K562 (cell line): ENCODE measurements around the gene FTL. TPM values are rescaled to one million over a fixed set of nuclear protein-coding genes. Genes with fewer than 3 reads are reported as not detected.

Source experiments
- BCL6 ChIP-seq: fragments of 250-450 bp; sonication (Bioruptor Pico); IDR thresholded peaks from 2 replicates; pipeline ENCODE4 v1.4.0; 2020
- NCOA4 ChIP-seq: fragments of 450-650 bp; IDR thresholded peaks from 2 replicates; pipeline ENCODE4 v1.6.1; 2018; ENCODE audit warnings: mild to moderate bottlenecking; ENCODE audit not compliant: partially characterized antibody
- SIX5 ChIP-seq, 2 experiments: IDR thresholded peaks; 2 replicates each; pipeline ENCODE4 v1.6.1; 2011; ENCODE audit warnings: low read length in 2 of 2, borderline replicate concordance in 1 of 2, low read depth in 1 of 2, mild to moderate bottlenecking in 1 of 2, moderate library complexity in 1 of 2; ENCODE audit not compliant: insufficient read depth in 1 of 2
- TCF7L2 ChIP-seq: fragments of 150-350 bp; IDR thresholded peaks from 2 replicates; pipeline ENCODE4 v1.6.1; 2016; ENCODE audit warnings: low read depth, mild to moderate bottlenecking, low read length, moderate library complexity
- TRIM24 ChIP-seq, 2 experiments: fragments of 450-650 bp; IDR thresholded peaks; 2 replicates each; pipeline ENCODE4 v1.6.1; 2016
- ZNF830 ChIP-seq: fragments of 250-450 bp; sonication (Bioruptor Pico); IDR thresholded peaks from 2 replicates; pipeline ENCODE4 v1.5.0; 2021; ENCODE audit warnings: mild to moderate bottlenecking
- polyA plus RNA-seq, 8 experiments: library from polyadenylated mRNA; depleted of rRNA in 4 of 8; stranded (reverse) in 5 of 8; unstranded in 3 of 8; fragments of >200 nt; fragmentation: Nextera tagmentation in 2 of 8; fragmentation: Illumina TruSeq in 1 of 8; extraction: Ambion mirVana in 2 of 8; extraction: Trizol in 1 of 8; gene quantifications; 2 replicates each; pipeline versions ENCODE4 v1.2.1 to v1.2.3, GENCODE V29; 2011 to 2014; ENCODE audit warnings: inconsistent platforms in 1 of 8, missing spikeins in 1 of 8
- total RNA-seq, 7 experiments: library from RNA; depleted of rRNA in 6 of 7; stranded (reverse); fragments of >200 nt in 6 of 7; fragmentation: Illumina TruSeq in 2 of 7; extraction: Trizol in 2 of 7; gene quantifications; 2 replicates each; pipeline versions ENCODE4 v1.2.1 to v1.2.3, GENCODE V29; 2011 to 2021; ENCODE audit warnings: low replicate concordance in 1 of 7
- TF ChIP-seq, protein P1 (sequence below): sonication (generic); formaldehyde crosslinking; IDR thresholded peaks from 2 replicates; pipeline ENCODE4 v1.8.1; 2023; ENCODE audit warnings: mild to moderate bottlenecking, missing genetic modification reagents
- TF ChIP-seq, protein P2 (sequence below), 2 experiments: fragments of 450-650 bp; IDR thresholded peaks; 2 replicates each; pipeline ENCODE4 v1.6.1; 2016; ENCODE audit warnings: mild to moderate bottlenecking in 2 of 2, borderline replicate concordance in 1 of 2, low read depth in 1 of 2, moderate library complexity in 1 of 2
- TF ChIP-seq, protein P3 (sequence below): fragments of 450-650 bp; IDR thresholded peaks from 2 replicates; pipeline ENCODE4 v1.6.1; 2016
- TF ChIP-seq, protein P4 (sequence below), 2 experiments: fragments of 450-650 bp; IDR thresholded peaks; 2 replicates each; pipeline ENCODE4 v1.6.1; 2018; ENCODE audit warnings: mild to moderate bottlenecking in 2 of 2, low read depth in 1 of 2; ENCODE audit not compliant: partially characterized antibody in 2 of 2

Gene FTL
- total and polyA plus RNA-seq, 9 of the 15 experiments (the other 6 are each of a cell fraction or from before 2014, with no cell fraction given), result 1,231 to 27,415 (median 3,965) TPM

DNA sequence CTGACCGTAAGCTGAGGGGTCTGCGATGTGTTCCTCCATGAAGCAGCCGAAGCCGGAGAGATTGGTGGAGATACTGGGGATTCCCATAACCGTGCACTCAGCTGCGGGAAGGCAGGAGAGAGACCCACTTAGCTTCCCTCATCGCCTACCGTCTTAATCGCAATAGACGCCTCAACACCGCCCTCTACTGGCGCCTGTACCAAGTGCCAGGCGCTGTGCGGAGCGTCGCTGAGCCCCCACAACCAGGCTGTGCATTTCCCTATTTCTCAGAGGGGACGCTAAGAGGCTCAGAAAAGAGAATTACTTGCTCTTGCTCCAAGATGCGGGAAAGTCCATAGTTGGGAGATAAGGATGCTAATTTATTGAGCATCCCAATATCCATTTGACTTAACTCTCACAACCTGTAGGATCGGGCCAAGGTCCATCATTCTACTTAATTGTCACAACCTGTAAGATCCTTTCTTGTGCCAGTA lies 5.8 kb downstream of the FTL start (continued):
- TF ChIP-seq, protein P1, sequence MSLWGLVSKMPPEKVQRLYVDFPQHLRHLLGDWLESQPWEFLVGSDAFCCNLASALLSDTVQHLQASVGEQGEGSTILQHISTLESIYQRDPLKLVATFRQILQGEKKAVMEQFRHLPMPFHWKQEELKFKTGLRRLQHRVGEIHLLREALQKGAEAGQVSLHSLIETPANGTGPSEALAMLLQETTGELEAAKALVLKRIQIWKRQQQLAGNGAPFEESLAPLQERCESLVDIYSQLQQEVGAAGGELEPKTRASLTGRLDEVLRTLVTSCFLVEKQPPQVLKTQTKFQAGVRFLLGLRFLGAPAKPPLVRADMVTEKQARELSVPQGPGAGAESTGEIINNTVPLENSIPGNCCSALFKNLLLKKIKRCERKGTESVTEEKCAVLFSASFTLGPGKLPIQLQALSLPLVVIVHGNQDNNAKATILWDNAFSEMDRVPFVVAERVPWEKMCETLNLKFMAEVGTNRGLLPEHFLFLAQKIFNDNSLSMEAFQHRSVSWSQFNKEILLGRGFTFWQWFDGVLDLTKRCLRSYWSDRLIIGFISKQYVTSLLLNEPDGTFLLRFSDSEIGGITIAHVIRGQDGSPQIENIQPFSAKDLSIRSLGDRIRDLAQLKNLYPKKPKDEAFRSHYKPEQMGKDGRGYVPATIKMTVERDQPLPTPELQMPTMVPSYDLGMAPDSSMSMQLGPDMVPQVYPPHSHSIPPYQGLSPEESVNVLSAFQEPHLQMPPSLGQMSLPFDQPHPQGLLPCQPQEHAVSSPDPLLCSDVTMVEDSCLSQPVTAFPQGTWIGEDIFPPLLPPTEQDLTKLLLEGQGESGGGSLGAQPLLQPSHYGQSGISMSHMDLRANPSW (CRISPR knock-in tag), result no peak
- TF ChIP-seq ZNF830 (CRISPR knock-in tag) (no peak), TCF7L2 (no peak), SIX5 (IDR thresholded peaks at IDR 0.05; ENCODE audit: borderline replicate concordance in 1 of 2, insufficient read depth in 1 of 2, low read depth in 1 of 2, low read length in 2 of 2) (no peak), BCL6 (CRISPR knock-in tag) (no peak), TRIM24 (IDR thresholded peaks at IDR 0.05) (peak in 1 of 2 experiments; percentile 11; a peak in 1 of 4 replicates), NCOA4 (no peak)
- TF ChIP-seq, protein P2, sequence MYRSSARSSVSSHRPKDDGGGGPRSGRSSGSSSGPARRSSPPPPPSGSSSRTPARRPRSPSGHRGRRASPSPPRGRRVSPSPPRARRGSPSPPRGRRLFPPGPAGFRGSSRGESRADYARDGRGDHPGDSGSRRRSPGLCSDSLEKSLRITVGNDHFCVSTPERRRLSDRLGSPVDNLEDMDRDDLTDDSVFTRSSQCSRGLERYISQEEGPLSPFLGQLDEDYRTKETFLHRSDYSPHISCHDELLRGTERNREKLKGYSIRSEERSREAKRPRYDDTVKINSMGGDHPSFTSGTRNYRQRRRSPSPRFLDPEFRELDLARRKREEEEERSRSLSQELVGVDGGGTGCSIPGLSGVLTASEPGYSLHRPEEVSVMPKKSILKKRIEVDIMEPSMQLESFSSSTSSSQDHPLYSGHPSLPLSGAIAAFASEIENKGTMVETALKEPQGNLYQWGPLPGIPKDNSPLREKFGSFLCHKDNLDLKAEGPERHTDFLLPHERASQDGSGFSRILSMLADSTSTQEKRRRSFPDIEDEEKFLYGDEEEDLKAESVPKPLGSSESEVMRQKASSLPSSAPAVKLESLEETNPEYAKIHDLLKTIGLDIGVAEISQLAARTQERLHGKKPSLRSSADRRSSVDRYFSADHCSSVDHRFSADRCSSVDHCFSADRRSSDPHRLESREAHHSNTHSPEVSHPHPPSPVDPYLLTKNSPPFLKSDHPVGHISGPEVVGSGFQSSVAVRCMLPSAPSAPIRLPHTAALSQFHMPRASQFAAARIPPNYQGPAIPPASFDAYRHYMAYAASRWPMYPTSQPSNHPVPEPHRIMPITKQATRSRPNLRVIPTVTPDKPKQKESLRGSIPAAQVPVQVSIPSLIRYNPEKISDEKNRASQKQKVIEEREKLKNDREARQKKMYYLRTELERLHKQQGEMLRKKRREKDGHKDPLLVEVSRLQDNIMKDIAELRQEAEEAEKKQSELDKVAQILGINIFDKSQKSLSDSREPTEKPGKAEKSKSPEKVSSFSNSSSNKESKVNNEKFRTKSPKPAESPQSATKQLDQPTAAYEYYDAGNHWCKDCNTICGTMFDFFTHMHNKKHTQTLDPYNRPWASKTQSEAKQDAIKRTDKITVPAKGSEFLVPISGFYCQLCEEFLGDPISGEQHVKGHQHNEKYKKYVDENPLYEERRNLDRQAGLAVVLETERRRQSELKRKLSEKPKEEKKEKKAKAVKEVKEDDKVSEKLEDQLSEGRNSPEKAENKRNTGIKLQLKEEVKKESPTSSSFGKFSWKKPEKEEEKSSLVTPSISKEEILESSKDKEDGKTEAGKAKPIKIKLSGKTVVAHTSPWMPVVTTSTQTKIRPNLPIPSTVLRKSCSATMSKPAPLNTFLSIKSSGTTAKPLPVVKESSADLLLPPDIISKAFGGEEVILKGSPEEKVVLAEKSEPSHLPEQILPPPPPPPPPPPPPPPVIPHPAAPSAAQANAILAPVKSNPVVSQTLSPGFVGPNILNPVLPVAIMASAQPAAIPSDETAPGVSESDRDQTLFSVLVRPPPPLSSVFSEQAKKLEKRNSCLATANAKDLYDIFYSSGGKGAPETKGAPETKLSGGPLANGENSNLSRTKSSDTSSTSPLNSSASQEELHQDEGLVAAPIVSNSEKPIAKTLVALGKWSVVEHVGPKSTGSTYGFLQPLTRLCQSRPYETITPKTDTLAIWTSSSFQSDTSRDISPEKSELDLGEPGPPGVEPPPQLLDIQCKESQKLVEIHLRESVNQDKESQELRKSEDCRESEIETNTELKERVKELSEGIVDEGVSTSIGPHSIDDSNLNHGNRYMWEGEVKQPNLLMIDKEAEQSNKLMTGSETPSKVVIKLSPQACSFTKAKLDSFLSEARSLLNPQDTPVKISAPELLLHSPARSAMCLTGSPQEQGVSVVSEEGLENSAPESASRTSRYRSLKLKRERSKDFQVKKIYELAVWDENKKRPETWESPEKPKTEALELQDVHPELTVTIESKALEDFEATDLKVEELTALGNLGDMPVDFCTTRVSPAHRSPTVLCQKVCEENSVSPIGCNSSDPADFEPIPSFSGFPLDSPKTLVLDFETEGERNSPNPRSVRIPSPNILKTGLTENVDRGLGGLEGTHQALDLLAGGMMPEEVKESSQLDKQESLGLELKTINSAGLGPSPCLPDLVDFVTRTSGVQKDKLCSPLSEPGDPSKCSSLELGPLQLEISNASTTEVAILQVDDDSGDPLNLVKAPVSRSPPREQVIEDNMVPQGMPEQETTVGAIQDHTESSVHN (IDR thresholded peaks at IDR 0.05; ENCODE audit: borderline replicate concordance in 1 of 2, low read depth in 1 of 2), result no peak
- TF ChIP-seq, protein P3, sequence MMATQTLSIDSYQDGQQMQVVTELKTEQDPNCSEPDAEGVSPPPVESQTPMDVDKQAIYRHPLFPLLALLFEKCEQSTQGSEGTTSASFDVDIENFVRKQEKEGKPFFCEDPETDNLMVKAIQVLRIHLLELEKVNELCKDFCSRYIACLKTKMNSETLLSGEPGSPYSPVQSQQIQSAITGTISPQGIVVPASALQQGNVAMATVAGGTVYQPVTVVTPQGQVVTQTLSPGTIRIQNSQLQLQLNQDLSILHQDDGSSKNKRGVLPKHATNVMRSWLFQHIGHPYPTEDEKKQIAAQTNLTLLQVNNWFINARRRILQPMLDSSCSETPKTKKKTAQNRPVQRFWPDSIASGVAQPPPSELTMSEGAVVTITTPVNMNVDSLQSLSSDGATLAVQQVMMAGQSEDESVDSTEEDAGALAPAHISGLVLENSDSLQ, result no peak
- TF ChIP-seq, protein P4, sequence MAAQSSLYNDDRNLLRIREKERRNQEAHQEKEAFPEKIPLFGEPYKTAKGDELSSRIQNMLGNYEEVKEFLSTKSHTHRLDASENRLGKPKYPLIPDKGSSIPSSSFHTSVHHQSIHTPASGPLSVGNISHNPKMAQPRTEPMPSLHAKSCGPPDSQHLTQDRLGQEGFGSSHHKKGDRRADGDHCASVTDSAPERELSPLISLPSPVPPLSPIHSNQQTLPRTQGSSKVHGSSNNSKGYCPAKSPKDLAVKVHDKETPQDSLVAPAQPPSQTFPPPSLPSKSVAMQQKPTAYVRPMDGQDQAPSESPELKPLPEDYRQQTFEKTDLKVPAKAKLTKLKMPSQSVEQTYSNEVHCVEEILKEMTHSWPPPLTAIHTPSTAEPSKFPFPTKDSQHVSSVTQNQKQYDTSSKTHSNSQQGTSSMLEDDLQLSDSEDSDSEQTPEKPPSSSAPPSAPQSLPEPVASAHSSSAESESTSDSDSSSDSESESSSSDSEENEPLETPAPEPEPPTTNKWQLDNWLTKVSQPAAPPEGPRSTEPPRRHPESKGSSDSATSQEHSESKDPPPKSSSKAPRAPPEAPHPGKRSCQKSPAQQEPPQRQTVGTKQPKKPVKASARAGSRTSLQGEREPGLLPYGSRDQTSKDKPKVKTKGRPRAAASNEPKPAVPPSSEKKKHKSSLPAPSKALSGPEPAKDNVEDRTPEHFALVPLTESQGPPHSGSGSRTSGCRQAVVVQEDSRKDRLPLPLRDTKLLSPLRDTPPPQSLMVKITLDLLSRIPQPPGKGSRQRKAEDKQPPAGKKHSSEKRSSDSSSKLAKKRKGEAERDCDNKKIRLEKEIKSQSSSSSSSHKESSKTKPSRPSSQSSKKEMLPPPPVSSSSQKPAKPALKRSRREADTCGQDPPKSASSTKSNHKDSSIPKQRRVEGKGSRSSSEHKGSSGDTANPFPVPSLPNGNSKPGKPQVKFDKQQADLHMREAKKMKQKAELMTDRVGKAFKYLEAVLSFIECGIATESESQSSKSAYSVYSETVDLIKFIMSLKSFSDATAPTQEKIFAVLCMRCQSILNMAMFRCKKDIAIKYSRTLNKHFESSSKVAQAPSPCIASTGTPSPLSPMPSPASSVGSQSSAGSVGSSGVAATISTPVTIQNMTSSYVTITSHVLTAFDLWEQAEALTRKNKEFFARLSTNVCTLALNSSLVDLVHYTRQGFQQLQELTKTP (IDR thresholded peaks at IDR 0.05; ENCODE audit: low read depth in 1 of 2, partially characterized antibody in 2 of 2), result no peak
